GM12878 (cell line): Measurements from ENCODE around the gene PRICKLE3. TPM values are rescaled to one million over a fixed set of nuclear protein-coding genes. Genes with fewer than 3 reads are reported as not detected.

Experiments
- ATF3 ChIP-seq: IDR thresholded peaks from 2 replicates; pipeline ENCODE4 v1.6.1; 2011; ENCODE audit warnings: low read depth, mild to moderate bottlenecking, low read length, moderate library complexity, borderline replicate concordance; ENCODE audit errors: extremely low read depth
- CTCF ChIP-seq, 3 experiments: IDR thresholded peaks in 2 of 3; conservative IDR thresholded peaks in 1 of 3; 2 replicates each; pipeline ENCODE4 v1.5.1; 2011; ENCODE audit warnings: low read depth in 3 of 3, low read length in 3 of 3, mild to moderate bottlenecking in 3 of 3, control low read depth in 2 of 3, moderate library complexity in 2 of 3, inconsistent platforms in 1 of 3, mixed read lengths in 1 of 3; ENCODE audit not compliant: control insufficient read depth in 2 of 3, insufficient read depth in 1 of 3; ENCODE audit errors: extremely low read depth in 1 of 3
- IRF3 ChIP-seq: fragments of 450-650 bp; IDR thresholded peaks from 2 replicates; pipeline ENCODE4 v1.6.1; 2014; ENCODE audit warnings: mild to moderate bottlenecking
- IRF5 ChIP-seq: fragments of 450-650 bp; IDR thresholded peaks from 2 replicates; pipeline ENCODE4 v1.6.1; 2017; ENCODE audit warnings: borderline replicate concordance
- MLLT1 ChIP-seq: fragments of 450-650 bp; IDR thresholded peaks from 2 replicates; pipeline ENCODE4 v1.6.1; 2016; ENCODE audit warnings: mild to moderate bottlenecking
- RAD21 ChIP-seq: IDR thresholded peaks from 2 replicates; pipeline ENCODE4 v1.6.1; 2011; ENCODE audit warnings: mild to moderate bottlenecking, low read depth, low read length, moderate library complexity; ENCODE audit not compliant: insufficient read depth
- RFX5 ChIP-seq: IDR thresholded peaks from 2 replicates; pipeline ENCODE4 v1.6.1; 2011; ENCODE audit warnings: low read depth, low read length, improper control_type of control experiment
- SMAD5 ChIP-seq: IDR thresholded peaks from 2 replicates; pipeline ENCODE4 v1.6.1; 2016; ENCODE audit warnings: antibody characterized with exemption, low read depth
- ZBTB40 ChIP-seq: fragments of 450-650 bp; IDR thresholded peaks from 2 replicates; pipeline ENCODE4 v1.6.1; 2016; ENCODE audit warnings: mild to moderate bottlenecking, moderate library complexity, borderline replicate concordance
- ZNF687 ChIP-seq: fragments of 450-650 bp; IDR thresholded peaks from 2 replicates; pipeline ENCODE4 v1.6.1; 2017; ENCODE audit warnings: mild to moderate bottlenecking, moderate library complexity
- polyA plus RNA-seq, 11 experiments: library from polyadenylated mRNA; depleted of rRNA in 4 of 11; unstranded in 6 of 11; stranded (reverse) in 5 of 11; fragments of >200 nt; fragmentation: Nextera tagmentation in 4 of 11; fragmentation: Illumina TruSeq in 1 of 11; extraction: Ambion mirVana in 4 of 11; extraction: Trizol in 1 of 11; gene quantifications; 1 replicate in 1 of 11; 2 replicates in 10 of 11; pipeline versions ENCODE4 v1.2.1 to v1.2.3, GENCODE V29; 2011 to 2016; ENCODE audit warnings: inconsistent platforms in 2 of 11, missing spikeins in 2 of 11, low read depth in 1 of 11
- total RNA-seq, 4 experiments: library from RNA; depleted of rRNA in 3 of 4; stranded (reverse); fragments of >200 nt in 3 of 4; fragmentation: Illumina TruSeq in 1 of 4; extraction: Trizol in 1 of 4; gene quantifications; 2 replicates each; pipeline versions ENCODE4 v1.2.1 to v1.2.3, GENCODE V29; 2013 to 2021

Gene PRICKLE3
- total and polyA plus RNA-seq, 10 of the 15 experiments (the other 5 are each of a cell fraction or from before 2014, with no cell fraction given) = 0.69 to 17.4 (median 7.6) TPM

- TF ChIP-seq IRF3 (peak; percentile 93), IRF5 (no peak), CTCF (IDR thresholded peaks at IDR 0.05 in 2 of 3, conservative IDR thresholded peaks at IDR 0.05 in 1 of 3; ENCODE audit: control insufficient read depth in 2 of 3, extremely low read depth in 1 of 3, insufficient read depth in 1 of 3, low read depth in 3 of 3, low read length in 3 of 3) (no peak), RFX5 (peak; percentile 26; the same call in 1 of the 2 replicates), MLLT1 (no peak), RAD21 (no peak), ZBTB40 (peak; percentile 89), SMAD5 (peak; percentile 27; the same call in 1 of the 2 replicates), ATF3 (no peak), ZNF687 (no peak)
Measured at GRCh38 chrX:49190821-49191573, 4.8 kb upstream of the PRICKLE3 start (continued).
